KMS-11 (cell line): ENCODE data around the gene CAND2.

ENCODE experiments used
- H2AFZ ChIP-seq: fragments of 200-600 bp; sonication (generic); 2 replicates; pipeline ENCODE4 v1.6.1; 2016; ENCODE audit warnings: antibody characterized with exemption, mixed run types, low read depth
- H3K27ac ChIP-seq: fragments of 200-600 bp; sonication (generic); 2 replicates; pipeline ENCODE4 v1.6.1; 2016; ENCODE audit warnings: mild to moderate bottlenecking, mixed run types
- H3K27me3 ChIP-seq: fragments of 200-600 bp; sonication (generic); 2 replicates; pipeline ENCODE4 v1.6.1; 2017; ENCODE audit warnings: mild to moderate bottlenecking, low read depth, mixed run types, moderate library complexity; ENCODE audit not compliant: insufficient read depth
- H3K36me3 ChIP-seq: fragments of 200-600 bp; sonication (generic); 2 replicates; pipeline ENCODE4 v1.6.1; 2017; ENCODE audit warnings: mild to moderate bottlenecking, mixed run types; ENCODE audit not compliant: insufficient read depth
- H3K4me1 ChIP-seq: fragments of 200-600 bp; sonication (generic); 2 replicates; pipeline ENCODE4 v1.6.1; 2016; ENCODE audit warnings: mild to moderate bottlenecking, low read depth, mixed run types; ENCODE audit not compliant: poor library complexity, severe bottlenecking
- H3K4me2 ChIP-seq: fragments of 200-600 bp; sonication (generic); 2 replicates; pipeline ENCODE4 v1.7.0; 2016; ENCODE audit warnings: mild to moderate bottlenecking, mixed run types
- H3K4me3 ChIP-seq: fragments of 200-600 bp; sonication (generic); IDR thresholded peaks from 2 replicates; pipeline ENCODE4 v1.6.1; 2017; ENCODE audit warnings: low read depth, low read length, mixed read lengths; ENCODE audit not compliant: insufficient read depth
- H3K79me2 ChIP-seq: fragments of 200-600 bp; sonication (generic); 2 replicates; pipeline ENCODE4 v1.6.1; 2016; ENCODE audit warnings: low read depth, mixed run types; ENCODE audit not compliant: insufficient read depth
- H3K9ac ChIP-seq: fragments of 200-600 bp; sonication (generic); 2 replicates; pipeline ENCODE4 v1.6.1; 2016; ENCODE audit warnings: mild to moderate bottlenecking, mixed run types
- H4K20me1 ChIP-seq: fragments of 200-600 bp; sonication (generic); 2 replicates; pipeline ENCODE4 v1.6.1; 2016; ENCODE audit warnings: mild to moderate bottlenecking, mixed run types; ENCODE audit not compliant: insufficient read depth
- TF ChIP-seq, protein P1 (sequence below): fragments of 200-600 bp; sonication (generic); conservative IDR thresholded peaks from 2 replicates; pipeline ENCODE4 v1.6.1; 2017; ENCODE audit warnings: low read depth, mild to moderate bottlenecking, antibody characterized with exemption, low read length, moderate library complexity, mixed read lengths

CAND2 gene

DNA sequence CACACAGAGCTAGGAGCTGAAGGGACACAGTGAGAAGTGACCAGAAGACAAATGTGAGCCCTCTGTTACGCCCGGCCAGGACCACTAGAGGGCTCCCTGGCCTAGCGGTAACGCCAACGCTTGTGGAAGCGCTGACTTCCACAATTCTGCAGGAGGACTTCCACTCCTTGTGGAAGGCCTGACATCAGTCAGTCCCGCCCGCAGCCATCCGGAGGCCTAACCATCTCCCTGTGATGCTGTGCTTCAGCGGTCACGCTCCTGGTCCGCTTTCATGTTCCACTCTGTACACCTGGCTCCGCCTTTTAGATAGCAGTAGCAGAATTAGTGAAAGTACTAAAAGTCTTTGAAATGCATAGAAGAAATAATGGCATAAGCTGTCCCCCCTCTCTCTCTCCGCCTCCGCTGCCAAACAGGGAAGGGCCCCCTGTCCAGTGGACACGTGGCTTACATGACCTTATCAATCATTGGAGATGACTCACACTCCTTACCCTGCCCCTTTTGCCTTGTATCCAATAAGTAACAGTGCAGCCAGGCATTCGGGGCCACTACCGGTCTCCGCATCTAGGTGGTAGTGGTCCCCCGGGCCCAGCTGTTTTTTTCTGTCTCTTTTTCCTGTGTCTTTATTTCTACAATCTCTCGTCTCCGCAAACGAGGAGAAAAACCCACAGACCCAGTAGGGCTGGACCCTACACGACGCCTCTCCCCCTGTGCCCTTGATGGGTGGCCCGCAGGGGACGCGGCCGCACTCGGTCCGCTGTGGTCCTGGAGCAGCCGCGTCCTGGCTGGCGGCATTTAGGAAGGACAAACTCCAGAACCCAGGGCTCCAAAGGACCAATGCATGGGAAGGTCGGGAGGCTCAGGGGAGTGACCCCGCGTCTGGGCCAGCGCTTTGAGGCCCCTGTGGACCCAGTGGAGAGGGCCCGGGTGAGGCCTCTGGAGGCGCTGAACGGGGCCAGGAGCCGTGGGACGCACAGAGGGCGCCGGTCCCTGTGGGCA, 71.9 kb downstream of the CAND2 start:
- TF ChIP-seq, protein P1, sequence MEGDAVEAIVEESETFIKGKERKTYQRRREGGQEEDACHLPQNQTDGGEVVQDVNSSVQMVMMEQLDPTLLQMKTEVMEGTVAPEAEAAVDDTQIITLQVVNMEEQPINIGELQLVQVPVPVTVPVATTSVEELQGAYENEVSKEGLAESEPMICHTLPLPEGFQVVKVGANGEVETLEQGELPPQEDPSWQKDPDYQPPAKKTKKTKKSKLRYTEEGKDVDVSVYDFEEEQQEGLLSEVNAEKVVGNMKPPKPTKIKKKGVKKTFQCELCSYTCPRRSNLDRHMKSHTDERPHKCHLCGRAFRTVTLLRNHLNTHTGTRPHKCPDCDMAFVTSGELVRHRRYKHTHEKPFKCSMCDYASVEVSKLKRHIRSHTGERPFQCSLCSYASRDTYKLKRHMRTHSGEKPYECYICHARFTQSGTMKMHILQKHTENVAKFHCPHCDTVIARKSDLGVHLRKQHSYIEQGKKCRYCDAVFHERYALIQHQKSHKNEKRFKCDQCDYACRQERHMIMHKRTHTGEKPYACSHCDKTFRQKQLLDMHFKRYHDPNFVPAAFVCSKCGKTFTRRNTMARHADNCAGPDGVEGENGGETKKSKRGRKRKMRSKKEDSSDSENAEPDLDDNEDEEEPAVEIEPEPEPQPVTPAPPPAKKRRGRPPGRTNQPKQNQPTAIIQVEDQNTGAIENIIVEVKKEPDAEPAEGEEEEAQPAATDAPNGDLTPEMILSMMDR, result peak; percentile 48
- Histone ChIP-seq H3K27ac (no peak overlapping the region), H2AFZ (peak overlapping the region; percentile 58; the same call in 1 of the 2 replicates), H3K4me2 (peak overlapping the region; percentile 46; the same call in 1 of the 2 replicates), H3K4me1 (peaks cover 6% of the 10 kb centered on the region), H3K9ac (no peak overlapping the region), H3K79me2 (no peaks in the 10 kb centered on the region), H3K4me3 (no peak overlapping the region), H3K27me3 (no peaks in the 10 kb centered on the region), H4K20me1 (no peaks in the 10 kb centered on the region), H3K36me3 (no peaks in the 10 kb centered on the region)

DNA sequence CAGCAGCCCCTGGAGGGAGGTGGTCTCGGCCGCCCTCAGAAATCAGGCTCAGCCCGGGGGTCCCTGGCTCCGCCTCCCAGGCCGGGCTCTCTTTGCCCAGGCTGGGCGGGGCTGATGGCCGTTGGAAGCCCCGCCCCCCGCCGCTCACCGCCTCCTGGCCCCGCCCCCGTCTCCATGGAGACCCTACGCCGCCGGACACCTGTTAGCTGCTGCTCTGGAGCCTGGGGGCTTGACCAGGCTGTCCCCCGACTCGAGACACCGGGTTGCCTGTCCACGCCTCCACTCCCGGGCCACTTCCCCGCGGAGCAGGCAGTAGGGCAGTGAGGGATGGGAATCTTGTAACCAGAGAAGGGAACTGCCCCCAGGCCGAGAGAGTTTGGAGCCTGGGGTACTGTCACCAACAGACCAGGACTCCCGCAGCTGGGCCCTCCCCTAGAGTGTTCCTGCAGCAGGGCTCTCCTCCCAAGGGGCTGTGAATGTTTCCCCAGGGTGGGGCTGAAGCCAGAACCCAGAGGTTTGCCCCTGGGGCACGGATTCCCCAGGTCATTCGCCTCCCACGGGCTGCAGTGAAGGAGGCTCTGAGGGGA, 72.6 kb downstream of the CAND2 start:
- H3K79me2 ChIP-seq, result no peaks in the 10 kb centered on the region
- peaks cover 6% of the 10 kb centered on the region for H3K4me1 ChIP-seq
- peak overlapping the region; percentile 46; the same call in 1 of the 2 replicates for H3K4me2 ChIP-seq
- H3K27me3 ChIP-seq, result no peaks in the 10 kb centered on the region
- H3K36me3 ChIP-seq, result no peaks in the 10 kb centered on the region
- H4K20me1 ChIP-seq, result no peaks in the 10 kb centered on the region
- no peak overlapping the region for H3K4me3 ChIP-seq
- peak overlapping the region; percentile 18; the same call in 1 of the 2 replicates for H2AFZ ChIP-seq
- TF ChIP-seq, protein P1, result no peak
- no peak overlapping the region for H3K9ac ChIP-seq
- no peak overlapping the region for H3K27ac ChIP-seq

DNA sequence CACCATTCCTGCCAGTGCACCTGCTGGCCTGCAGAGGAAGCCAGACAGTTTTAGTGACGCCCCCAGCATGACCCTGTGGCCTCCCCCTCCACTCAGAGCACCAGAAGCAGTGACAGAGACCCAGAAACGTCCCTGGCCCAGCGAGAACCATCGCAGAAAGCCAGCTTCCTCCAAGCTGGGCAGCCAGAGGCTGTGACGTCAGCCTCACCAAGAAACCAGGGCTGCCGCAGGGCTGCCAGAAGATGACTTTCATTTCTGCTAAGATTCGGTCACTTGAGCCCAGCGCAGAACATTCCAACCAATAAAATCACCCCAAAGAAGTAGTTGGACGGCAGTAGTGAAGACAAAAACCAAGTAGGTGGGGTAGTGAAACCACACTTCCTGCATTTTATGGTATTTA, 74.5 kb downstream of the CAND2 start:
- TF ChIP-seq, protein P1, result no peak
- no peak overlapping the region for H3K9ac ChIP-seq
- peaks cover 6% of the 10 kb centered on the region for H3K4me1 ChIP-seq
- no peak overlapping the region for H3K27ac ChIP-seq
- H4K20me1 ChIP-seq, result no peaks in the 10 kb centered on the region
- H3K27me3 ChIP-seq, result no peaks in the 10 kb centered on the region
- no peak overlapping the region for H3K4me3 ChIP-seq
- H2AFZ ChIP-seq, result peak overlapping the region; percentile 38; the same call in 1 of the 2 replicates
- no peaks in the 10 kb centered on the region for H3K36me3 ChIP-seq
- peak overlapping the region; percentile 33 for H3K4me2 ChIP-seq
- no peaks in the 10 kb centered on the region for H3K79me2 ChIP-seq

DNA sequence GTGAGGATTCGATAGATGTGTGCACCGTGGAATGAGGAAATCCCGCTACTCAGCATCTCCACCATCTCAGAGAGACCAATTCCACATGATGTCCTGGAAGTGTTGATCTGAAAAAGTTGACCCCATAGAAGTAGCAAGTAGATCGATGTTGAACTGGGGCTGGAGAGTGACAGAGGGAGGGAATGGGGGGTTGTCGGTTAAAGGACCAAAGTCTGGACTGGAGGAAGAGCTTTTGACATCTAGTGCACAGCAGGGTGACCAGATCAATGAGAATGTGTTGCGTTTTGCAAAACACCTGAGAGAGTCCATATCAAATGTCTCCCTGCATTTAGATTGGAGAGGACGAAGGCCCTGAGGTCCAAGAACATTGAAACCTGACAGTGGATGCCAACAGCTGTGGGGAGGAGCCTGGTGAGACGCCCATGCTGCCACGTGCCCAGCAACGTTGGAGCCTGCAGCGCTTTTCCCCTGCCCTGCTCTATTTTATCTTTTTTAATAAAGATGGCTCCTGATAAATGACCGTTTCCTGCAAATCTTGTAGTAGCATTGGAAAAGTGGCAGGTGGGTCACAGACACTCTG, 75.0 kb downstream of the CAND2 start:
- Histone ChIP-seq H3K79me2 (no peaks in the 10 kb centered on the region), H3K4me2 (0 out of 2 replicates have a peak overlapping the region, but pooled peaks have one; percentile 33), H3K4me3 (no peak overlapping the region), H2AFZ (no peak overlapping the region), H3K36me3 (no peaks in the 10 kb centered on the region), H3K4me1 (peaks cover 6% of the 10 kb centered on the region), H3K27me3 (no peaks in the 10 kb centered on the region), H3K27ac (no peak overlapping the region), H3K9ac (no peak overlapping the region), H4K20me1 (no peaks in the 10 kb centered on the region)
- TF ChIP-seq, protein P1, result no peak
